HCT116 (cell line): ENCODE measurements around the gene COPZ1.
A peak's percentile ranks its signal among the peaks of the same experiment; 100 is the strongest.

ENCODE experiments used
- CEBPB ChIP-seq: IDR thresholded peaks from 2 replicates; pipeline ENCODE4 v1.6.1; 2012; ENCODE audit warnings: low read depth
- CTCF ChIP-seq, 3 experiments: fragments of 200-600 bp in 1 of 3; sonication (generic) in 1 of 3; IDR thresholded peaks in 2 of 3; conservative IDR thresholded peaks in 1 of 3; 2 replicates each; pipeline ENCODE4 v1.5.1; 2012 to 2017; ENCODE audit warnings: low read depth in 2 of 3, low read length in 2 of 3, antibody characterized with exemption in 1 of 3, borderline replicate concordance in 1 of 3, control low read depth in 1 of 3, mild to moderate bottlenecking in 1 of 3, mixed read lengths in 1 of 3, mixed run types in 1 of 3, moderate library complexity in 1 of 3; ENCODE audit not compliant: insufficient read depth in 1 of 3
- EZH2 ChIP-seq: fragments of 200-600 bp; sonication (generic); IDR thresholded peaks from 2 replicates; pipeline ENCODE4 v1.6.1; 2017; ENCODE audit warnings: antibody characterized with exemption, mixed run types
- EZH2phosphoT487 ChIP-seq: fragments of 200-600 bp; IDR thresholded peaks from 2 replicates; pipeline ENCODE4 v1.6.1; 2018; ENCODE audit warnings: antibody characterized with exemption, borderline replicate concordance
- MAX ChIP-seq: IDR thresholded peaks from 2 replicates; pipeline ENCODE4 v1.6.1; 2012
- POLR2A ChIP-seq: IDR thresholded peaks from 2 replicates; pipeline ENCODE4 v1.7.0; 2011; ENCODE audit warnings: borderline replicate concordance; ENCODE audit not compliant: insufficient read depth, insufficient read length; ENCODE audit errors: extremely low read depth
- POLR2AphosphoS5 ChIP-seq: IDR thresholded peaks from 2 replicates; pipeline ENCODE4 v1.6.1; 2011; ENCODE audit warnings: mild to moderate bottlenecking, low read depth, low read length, moderate library complexity
- REST ChIP-seq: IDR thresholded peaks from 2 replicates; pipeline ENCODE4 v1.6.1; 2012; ENCODE audit warnings: low read depth
- SIN3A ChIP-seq: IDR thresholded peaks from 2 replicates; pipeline ENCODE4 v1.6.1; 2012; ENCODE audit warnings: low read depth
- SP1 ChIP-seq: IDR thresholded peaks from 2 replicates; pipeline ENCODE4 v1.6.1; 2012; ENCODE audit warnings: low read depth
- SRF ChIP-seq: IDR thresholded peaks from 2 replicates; pipeline ENCODE4 v1.6.1; 2012; ENCODE audit warnings: low read depth
- TCF7L2 ChIP-seq: IDR thresholded peaks from 2 replicates; pipeline ENCODE4 v1.7.0; 2011; ENCODE audit warnings: borderline replicate concordance, inconsistent platforms; ENCODE audit not compliant: insufficient read depth, insufficient read length; ENCODE audit errors: extremely low read depth
- YY1 ChIP-seq: IDR thresholded peaks from 2 replicates; pipeline ENCODE4 v1.6.1; 2011; ENCODE audit warnings: low read length, low read depth, moderate library complexity, mild to moderate bottlenecking; ENCODE audit not compliant: insufficient replicate concordance; ENCODE audit errors: extremely low read depth
- ZBTB33 ChIP-seq: IDR thresholded peaks from 2 replicates; pipeline ENCODE4 v1.6.1; 2011; ENCODE audit warnings: mild to moderate bottlenecking, low read length, moderate library complexity; ENCODE audit not compliant: insufficient replicate concordance; ENCODE audit errors: extremely low read depth

GRCh38 chr12:54390668-54391551 lies 66.0 kb downstream of the COPZ1 start:
- TF ChIP-seq CTCF (IDR thresholded peaks at IDR 0.05 in 2 of 3, conservative IDR thresholded peaks at IDR 0.05 in 1 of 3; ENCODE audit: borderline replicate concordance in 1 of 3, insufficient read depth in 1 of 3, low read depth in 2 of 3, low read length in 2 of 3) (peak in 1 of 3 experiments; percentile 13; a peak in 1 of 6 replicates), POLR2A (no peak), CEBPB (no peak), EZH2 (no peak), REST (no peak), ZBTB33 (no peak), SP1 (no peak), SIN3A (no peak), MAX (no peak), YY1 (no peak), SRF (no peak), EZH2phosphoT487 (no peak), TCF7L2 (no peak), POLR2AphosphoS5 (0 out of 2 replicates have a peak, but pooled peaks have one; percentile 41)
